Smooth muscle cell (in vitro differentiated cells): ENCODE measurements around the gene DYNC1H1. TPM values are rescaled to one million over a fixed set of nuclear protein-coding genes. Genes with fewer than 3 reads are reported as not detected.

Source experiments
- DNase-seq: peaks from one replicate; lab custom pipeline; 2025; ENCODE audit not compliant: unreplicated experiment; lab: John Stamatoyannopoulos, UW
- H2AFZ ChIP-seq: fragments of 200-600 bp; sonication (generic); 2 replicates; pipeline ENCODE4 v1.6.0; 2016; ENCODE audit warnings: antibody characterized with exemption, low read depth, mild to moderate bottlenecking
- H3F3A ChIP-seq: fragments of 200-600 bp; sonication (generic); 2 replicates; pipeline ENCODE4 v1.6.0; 2017; ENCODE audit warnings: antibody characterized with exemption, low read depth
- H3K27ac ChIP-seq: fragments of 200-600 bp; sonication (generic); 2 replicates; pipeline ENCODE4 v1.5.1; 2016; ENCODE audit warnings: low read depth, mild to moderate bottlenecking
- H3K27me3 ChIP-seq: fragments of 200-600 bp; sonication (generic); 2 replicates; pipeline ENCODE4 v1.6.1; 2016; ENCODE audit warnings: low read depth, mild to moderate bottlenecking
- H3K36me3 ChIP-seq: fragments of 200-600 bp; sonication (generic); 2 replicates; pipeline ENCODE4 v1.5.1; 2016; ENCODE audit warnings: low read depth
- H3K4me1 ChIP-seq: fragments of 200-600 bp; sonication (generic); 2 replicates; pipeline ENCODE4 v1.5.1; 2016; ENCODE audit warnings: low read depth
- H3K4me2 ChIP-seq: fragments of 200-600 bp; sonication (generic); 2 replicates; pipeline ENCODE4 v1.6.0; 2016; ENCODE audit warnings: mild to moderate bottlenecking
- H3K4me3 ChIP-seq: fragments of 200-600 bp; sonication (generic); 2 replicates; pipeline ENCODE4 v1.5.1; 2016; ENCODE audit warnings: mild to moderate bottlenecking
- H3K79me2 ChIP-seq: fragments of 200-600 bp; sonication (generic); 2 replicates; pipeline ENCODE4 v1.6.0; 2016; ENCODE audit warnings: low read depth, mild to moderate bottlenecking
- H3K9ac ChIP-seq: fragments of 200-600 bp; sonication (generic); 2 replicates; pipeline ENCODE4 v1.6.0; 2016; ENCODE audit warnings: low read depth
- H3K9me3 ChIP-seq: fragments of 200-600 bp; sonication (generic); replicated peaks from 2 replicates; pipeline ENCODE4 v1.5.1; 2016; ENCODE audit warnings: low read depth
- H4K20me1 ChIP-seq: fragments of 200-600 bp; sonication (generic); 2 replicates; pipeline ENCODE4 v1.6.0; 2016; ENCODE audit warnings: low read depth
- WGBS: methylation state at CpG from one replicate; pipeline ENCODE4 v1.1.7; 2016; ENCODE audit warnings: low lambda C conversion rate; 5-methylcytosine and 5-hydroxymethylcytosine counted together
- polyA plus RNA-seq: library from polyadenylated mRNA; unstranded; fragments of >200 nt; fragmentation: Nextera tagmentation; extraction: Ambion mirVana; gene quantifications from 2 replicates; pipeline ENCODE4 v1.2.1, GENCODE V29; 2016
- total RNA-seq: library from RNA; depleted of rRNA; stranded (reverse); fragments of >200 nt; gene quantifications from 2 replicates; pipeline ENCODE4 v1.2.3, GENCODE V29; 2014
- TF ChIP-seq, protein P1 (sequence below): fragments of 200-600 bp; sonication (generic); IDR thresholded peaks from 2 replicates; pipeline ENCODE4 v1.5.1; 2017; ENCODE audit warnings: borderline replicate concordance, mild to moderate bottlenecking, antibody characterized with exemption; ENCODE audit not compliant: insufficient read depth, poor library complexity, severe bottlenecking

Gene DYNC1H1
- total and polyA plus RNA-seq, 2 experiments from 2014 or later: 137 to 399 TPM

DNA sequence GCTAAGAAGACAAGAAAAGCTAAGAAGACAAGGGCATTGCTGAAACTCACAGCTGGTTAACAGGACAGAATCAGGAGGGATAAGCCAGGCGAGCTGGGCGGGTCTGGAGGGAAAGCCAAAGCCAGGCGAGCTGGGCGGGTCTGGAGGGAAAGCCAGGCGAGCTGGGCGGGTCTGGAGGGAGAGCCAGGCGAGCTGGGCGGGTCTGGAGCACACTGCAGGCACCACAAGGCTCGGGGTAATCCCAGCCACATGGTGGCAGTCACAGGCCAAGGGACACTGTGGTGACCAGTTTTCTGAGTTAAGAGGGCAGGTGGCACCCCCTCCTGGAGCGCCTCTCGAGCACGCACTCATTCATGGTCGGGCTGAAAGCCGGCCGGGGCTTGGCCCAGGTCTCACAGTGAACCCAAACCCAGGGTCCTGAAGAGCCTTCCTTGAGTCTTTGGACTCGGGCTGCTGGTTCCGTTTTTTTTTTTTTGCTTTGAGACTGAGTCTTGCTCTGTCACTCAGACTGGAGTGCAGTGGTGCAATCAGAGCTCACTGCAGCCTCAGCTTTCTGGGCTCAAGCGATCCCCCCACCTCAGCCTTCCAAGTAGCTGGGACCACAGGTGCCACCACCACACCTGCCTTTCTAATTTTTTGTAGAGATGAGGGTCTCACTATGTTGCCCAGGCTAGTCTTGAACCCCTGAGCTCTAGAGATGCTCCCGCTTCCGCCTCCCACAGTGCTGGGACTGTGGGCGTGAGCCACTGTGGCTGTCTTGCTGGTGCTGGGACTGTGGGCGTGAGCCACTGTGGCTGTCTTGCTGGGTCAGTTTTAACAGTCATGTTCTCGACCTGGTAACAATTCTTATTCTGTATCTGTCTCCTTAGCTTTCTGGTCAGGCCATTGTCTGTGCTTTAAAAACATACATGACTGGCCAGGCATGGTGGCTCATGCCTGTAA lies 82.2 kb downstream of the DYNC1H1 start:
- peak; percentile 16 for DNase-seq
- no peak overlapping the region for H3K4me3 ChIP-seq
- 53% methylated on average over 23 of the region's 23 CpGs for WGBS

GRCh38 chr14:102047808-102048540 lies 83.6 kb downstream of the DYNC1H1 start:
- TF ChIP-seq, protein P1, sequence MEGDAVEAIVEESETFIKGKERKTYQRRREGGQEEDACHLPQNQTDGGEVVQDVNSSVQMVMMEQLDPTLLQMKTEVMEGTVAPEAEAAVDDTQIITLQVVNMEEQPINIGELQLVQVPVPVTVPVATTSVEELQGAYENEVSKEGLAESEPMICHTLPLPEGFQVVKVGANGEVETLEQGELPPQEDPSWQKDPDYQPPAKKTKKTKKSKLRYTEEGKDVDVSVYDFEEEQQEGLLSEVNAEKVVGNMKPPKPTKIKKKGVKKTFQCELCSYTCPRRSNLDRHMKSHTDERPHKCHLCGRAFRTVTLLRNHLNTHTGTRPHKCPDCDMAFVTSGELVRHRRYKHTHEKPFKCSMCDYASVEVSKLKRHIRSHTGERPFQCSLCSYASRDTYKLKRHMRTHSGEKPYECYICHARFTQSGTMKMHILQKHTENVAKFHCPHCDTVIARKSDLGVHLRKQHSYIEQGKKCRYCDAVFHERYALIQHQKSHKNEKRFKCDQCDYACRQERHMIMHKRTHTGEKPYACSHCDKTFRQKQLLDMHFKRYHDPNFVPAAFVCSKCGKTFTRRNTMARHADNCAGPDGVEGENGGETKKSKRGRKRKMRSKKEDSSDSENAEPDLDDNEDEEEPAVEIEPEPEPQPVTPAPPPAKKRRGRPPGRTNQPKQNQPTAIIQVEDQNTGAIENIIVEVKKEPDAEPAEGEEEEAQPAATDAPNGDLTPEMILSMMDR: no peak
- Histone ChIP-seq H3K9me3 (no peaks in the 10 kb centered on the region), H3K27ac (no peak overlapping the region), H3K27me3 (no peaks in the 10 kb centered on the region), H3K4me1 (no peaks in the 10 kb centered on the region), H3K4me2 (no peak overlapping the region), H2AFZ (no peak overlapping the region), H3F3A (no peaks in the 10 kb centered on the region), H3K36me3 (peaks cover 11% of the 10 kb centered on the region), H3K9ac (no peak overlapping the region), H3K79me2 (no peaks in the 10 kb centered on the region), H3K4me3 (no peak overlapping the region), H4K20me1 (peaks cover 5% of the 10 kb centered on the region)
- 98% methylated on average over 33 of the region's 33 CpGs for WGBS
- DNase-seq: no peak

More for the DNA sequence above, 82.2 kb downstream of the DYNC1H1 start:
- H3K9ac ChIP-seq: no peak overlapping the region
- H3K27ac ChIP-seq: no peak overlapping the region
- no peaks in the 10 kb centered on the region for H3K4me1 ChIP-seq
- no peak overlapping the region for H2AFZ ChIP-seq
- H3K79me2 ChIP-seq: no peaks in the 10 kb centered on the region
- no peak overlapping the region for H3K4me2 ChIP-seq
- TF ChIP-seq, protein P1: peak; percentile 26
- H3K9me3 ChIP-seq: no peaks in the 10 kb centered on the region
- H3K27me3 ChIP-seq: no peaks in the 10 kb centered on the region
- H3F3A ChIP-seq: no peaks in the 10 kb centered on the region
- peaks cover 11% of the 10 kb centered on the region for H3K36me3 ChIP-seq
- peaks cover 5% of the 10 kb centered on the region for H4K20me1 ChIP-seq

DNA sequence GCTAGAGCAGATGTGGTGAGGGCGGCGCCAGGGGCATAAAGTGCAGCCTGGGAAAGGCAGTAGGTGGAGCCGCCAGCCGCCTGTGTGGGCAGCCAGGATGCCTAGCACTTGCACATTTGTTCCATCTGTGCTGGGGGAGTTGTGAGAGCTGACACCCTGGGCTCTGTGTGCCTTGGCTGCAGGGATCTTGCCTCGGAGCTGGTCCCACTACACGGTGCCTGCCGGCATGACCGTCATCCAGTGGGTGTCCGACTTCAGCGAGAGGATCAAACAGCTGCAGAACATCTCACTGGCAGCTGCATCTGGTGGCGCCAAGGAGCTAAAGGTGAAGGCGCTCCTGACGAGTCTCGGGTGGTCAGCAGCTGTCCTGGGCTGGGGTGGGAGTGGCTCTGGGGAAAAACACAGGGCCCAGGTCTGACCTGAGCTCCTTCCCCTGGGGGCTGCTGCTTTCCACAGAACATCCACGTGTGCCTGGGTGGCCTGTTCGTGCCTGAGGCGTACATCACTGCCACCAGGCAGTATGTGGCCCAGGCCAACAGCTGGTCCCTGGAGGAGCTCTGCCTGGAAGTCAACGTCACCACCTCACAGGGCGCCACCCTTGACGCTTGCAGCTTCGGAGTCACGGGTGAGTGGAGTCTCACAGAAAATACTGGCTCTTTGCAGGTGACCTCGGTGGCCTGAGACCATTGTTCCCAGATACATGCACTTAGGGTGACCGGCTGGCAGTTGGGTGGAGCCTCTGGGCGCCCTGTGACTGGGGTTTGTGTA lies 85.1 kb downstream of the DYNC1H1 start:
- TF ChIP-seq, protein P1: no peak
- H3K27ac ChIP-seq: no peak overlapping the region
- H4K20me1 ChIP-seq: peaks cover 5% of the 10 kb centered on the region
- H3K4me2 ChIP-seq: no peak overlapping the region
- H3K9me3 ChIP-seq: no peaks in the 10 kb centered on the region
- no peaks in the 10 kb centered on the region for H3K79me2 ChIP-seq
- no peak overlapping the region for H2AFZ ChIP-seq
- 97% methylated on average over 25 of the region's 25 CpGs for WGBS
- no peak overlapping the region for H3K9ac ChIP-seq
- DNase-seq: no peak
- no peak overlapping the region for H3K4me3 ChIP-seq
- no peaks in the 10 kb centered on the region for H3K4me1 ChIP-seq
- H3K27me3 ChIP-seq: no peaks in the 10 kb centered on the region
- H3K36me3 ChIP-seq: peaks cover 11% of the 10 kb centered on the region
- no peaks in the 10 kb centered on the region for H3F3A ChIP-seq
